HepG2 (cell line): Measurements from ENCODE around the gene ZNF575. TPM values are rescaled to one million over a fixed set of nuclear protein-coding genes. Genes with fewer than 3 reads are reported as not detected.

Experiments
- ATAC-seq: fragments of 200-7000 bp; cut with Tn5 transposase; 3 replicates; pipeline ENCODE4 v1.9.1; 2020; ENCODE audit warnings: mild to moderate bottlenecking, moderate library complexity
- BruUV-seq: library from RNA; stranded (reverse); fragments of 400-500 nt; replicated peaks from 2 replicates; lab custom pipeline; 2021; lab: Mats Ljungman, UMichigan
- CTCF ChIA-PET: fragments of 300-600 bp; formaldehyde crosslinking; extraction: SDS; loops from one replicate; lab custom pipeline; 2021; ENCODE audit warnings: low total read pairs, inconsistent platforms, low intra/inter-chr PET ratio; lab: Yijun Ruan, JAX
- POLR2A ChIA-PET: fragments of 350-600 bp; sonication (Branson Sonifier 250); formaldehyde crosslinking; loops from one replicate; lab custom pipeline; 2020; ENCODE audit warnings: antibody characterized with exemption, inconsistent platforms; lab: Yijun Ruan, JAX
- DNase-seq: peaks from one replicate; pipeline ENCODE4 v3.0.0-alpha.2; 2015; ENCODE audit warnings: low spot score
- FAIRE-seq: peaks from 3 replicates; lab custom pipeline; 2011; peaks lifted over from hg19 to GRCh38; lab: Jason Lieb, UNC
- H2AFZ ChIP-seq: one replicate; pipeline ENCODE4 v1.6.1; 2011; ENCODE audit warnings: low read length, inconsistent platforms
- H3K27ac ChIP-seq: fragments of 300-600 bp; 3 replicates; pipeline ENCODE4 v1.8.0; 2011; ENCODE audit warnings: mixed run types, mild to moderate bottlenecking, mixed read lengths, low read length, inconsistent platforms; ENCODE audit not compliant: insufficient read depth; ENCODE audit errors: extremely low read length
- H3K27me3 ChIP-seq, 2 experiments: fragments of 200-600 bp in 1 of 2; 2 replicates in 1 of 2; 3 replicates in 1 of 2; pipeline versions ENCODE4 v1.6.0 to v1.8.0; 2011; ENCODE audit warnings: low read length in 2 of 2, mild to moderate bottlenecking in 2 of 2, moderate library complexity in 2 of 2, inconsistent platforms in 1 of 2; ENCODE audit not compliant: insufficient read depth in 2 of 2, control insufficient read depth in 1 of 2
- H3K36me3 ChIP-seq, 2 experiments: fragments of 200-600 bp in 1 of 2; replicated peaks in 1 of 2; 2 replicates in 1 of 2; 3 replicates in 1 of 2; pipeline versions ENCODE4 v1.5.1 to v1.8.0; 2011; ENCODE audit warnings: low read length in 2 of 2, inconsistent platforms in 1 of 2; ENCODE audit not compliant: insufficient read depth in 2 of 2, control insufficient read depth in 1 of 2
- H3K4me1 ChIP-seq: 2 replicates; pipeline ENCODE4 v1.5.1; 2012; ENCODE audit warnings: low read length, inconsistent platforms; ENCODE audit not compliant: insufficient read depth
- H3K4me2 ChIP-seq: 2 replicates; pipeline ENCODE4 v1.6.0; 2011; ENCODE audit warnings: low read depth, low read length, inconsistent platforms
- H3K4me3 ChIP-seq, 3 experiments: fragments of 200-600 bp in 1 of 3; sonication (generic), shearing (Covaris generic) in 1 of 3; replicated peaks in 1 of 3; 2 replicates each; pipeline ENCODE4 v1.5.1; 2011 to 2016; ENCODE audit warnings: low read length in 3 of 3, inconsistent platforms in 2 of 3, low read depth in 2 of 3, mild to moderate bottlenecking in 2 of 3, control low read depth in 1 of 3, mixed read lengths in 1 of 3; ENCODE audit not compliant: insufficient read depth in 1 of 3
- H3K79me2 ChIP-seq: one replicate; pipeline ENCODE4 v1.6.1; 2011; ENCODE audit warnings: low read length, inconsistent platforms; ENCODE audit not compliant: insufficient read depth
- H3K9ac ChIP-seq: 2 replicates; pipeline ENCODE4 v1.6.0; 2011; ENCODE audit warnings: mild to moderate bottlenecking, low read depth, low read length, inconsistent platforms; ENCODE audit not compliant: insufficient read depth
- H3K9me3 ChIP-seq: 2 replicates; pipeline ENCODE4 v1.5.1; 2012; ENCODE audit warnings: mild to moderate bottlenecking, low read length
- H4K20me1 ChIP-seq: 2 replicates; pipeline ENCODE4 v1.6.0; 2011; ENCODE audit warnings: inconsistent platforms, mild to moderate bottlenecking, low read length, moderate library complexity; ENCODE audit not compliant: insufficient read depth
- ASH2L ChIP-seq: fragments of 300-600, 200-600 bp; sonication (generic); IDR thresholded peaks from 2 replicates; pipeline ENCODE4 v1.7.0; 2017; ENCODE audit warnings: low read depth, mild to moderate bottlenecking, moderate library complexity, mixed read lengths, low read length; ENCODE audit not compliant: insufficient read length
- ELF1 ChIP-seq: sonication (generic); formaldehyde crosslinking; IDR thresholded peaks from 2 replicates; pipeline ENCODE4 v1.4.0; 2020; ENCODE audit warnings: missing genetic modification reagents
- ELF4 ChIP-seq: sonication (generic); formaldehyde crosslinking; IDR thresholded peaks from 2 replicates; pipeline ENCODE4 v1.5.0; 2020; ENCODE audit warnings: missing genetic modification reagents, mild to moderate bottlenecking, moderate library complexity, borderline replicate concordance
- GPN1 ChIP-seq: sonication (generic); formaldehyde crosslinking; IDR thresholded peaks from 2 replicates; pipeline ENCODE4 v1.5.1; 2020; ENCODE audit warnings: missing genetic modification reagents, borderline replicate concordance
- HDAC2 ChIP-seq: sonication (generic); formaldehyde crosslinking; IDR thresholded peaks from 2 replicates; pipeline ENCODE4 v1.4.0; 2020; ENCODE audit warnings: missing genetic modification reagents
- HNF4G ChIP-seq, 2 experiments: sonication (generic) in 1 of 2; formaldehyde crosslinking in 1 of 2; IDR thresholded peaks; 2 replicates each; pipeline versions ENCODE4 v1.4.0 to v1.6.1; 2011 to 2020; ENCODE audit warnings: borderline replicate concordance in 2 of 2, low read depth in 2 of 2, mild to moderate bottlenecking in 2 of 2, low read length in 1 of 2, missing genetic modification reagents in 1 of 2, moderate library complexity in 1 of 2
- IKZF1 ChIP-seq: fragments of 450-650 bp; IDR thresholded peaks from 2 replicates; pipeline ENCODE4 v1.7.1; 2016
- IRF2 ChIP-seq: IDR thresholded peaks from 2 replicates; pipeline ENCODE4 v1.6.1; 2018; ENCODE audit warnings: missing genetic modification reagents, missing compliant biosample characterization
- KDM4B ChIP-seq: sonication (generic); formaldehyde crosslinking; IDR thresholded peaks from 2 replicates; pipeline ENCODE4 v1.4.0; 2020; ENCODE audit warnings: missing genetic modification reagents
- MEF2D ChIP-seq: sonication (generic); formaldehyde crosslinking; IDR thresholded peaks from 2 replicates; pipeline ENCODE4 v1.5.1; 2020; ENCODE audit warnings: mild to moderate bottlenecking, missing genetic modification reagents
- MIER3 ChIP-seq: IDR thresholded peaks from 2 replicates; pipeline ENCODE4 v1.6.1; 2016; ENCODE audit warnings: missing compliant biosample characterization, borderline replicate concordance
- MXI1 ChIP-seq: IDR thresholded peaks from 3 replicates; pipeline ENCODE4 v1.6.1; 2012; ENCODE audit warnings: low read depth, low read length, inconsistent platforms, borderline replicate concordance
- PAWR ChIP-seq: sonication (generic); formaldehyde crosslinking; IDR thresholded peaks from 2 replicates; pipeline ENCODE4 v1.4.0; 2020; ENCODE audit warnings: missing genetic modification reagents, mild to moderate bottlenecking, borderline replicate concordance
- PRMT3 ChIP-seq: sonication (generic); formaldehyde crosslinking; IDR thresholded peaks from 2 replicates; pipeline ENCODE4 v1.8.1; 2022; ENCODE audit warnings: low read depth, mild to moderate bottlenecking, moderate library complexity, missing genetic modification reagents, borderline replicate concordance
- ZNF207 ChIP-seq: fragments of 450-650 bp; IDR thresholded peaks from 2 replicates; pipeline ENCODE4 v1.6.1; 2016; ENCODE audit warnings: antibody characterized with exemption, borderline replicate concordance
- ZNF562 ChIP-seq: sonication (generic); formaldehyde crosslinking; IDR thresholded peaks from 2 replicates; pipeline ENCODE4 v1.8.0; 2022; ENCODE audit warnings: missing genetic modification reagents, borderline replicate concordance
- WGBS: methylation state at CpG from one replicate; pipeline ENCODE4 v1.1.6; 2017; ENCODE audit warnings: low lambda C conversion rate; 5-methylcytosine and 5-hydroxymethylcytosine counted together
- in situ Hi-C: cut with HindIII; loops from 2 replicates; pipeline ENCODE4 v1.10.0; 2017; ENCODE audit warnings: low pct_unique_long_range_greater_than_20kb; ENCODE audit not compliant: extremely low pct_ligation_motif_present
- intact Hi-C: fragments of 100-400 bp; cut with micrococcal nuclease; formaldehyde crosslinking; loops from one replicate; pipeline ENCODE4 v1.10.0; 2022; ENCODE audit not compliant: unreplicated experiment
- polyA plus RNA-seq, 8 experiments: library from polyadenylated mRNA; depleted of rRNA in 3 of 8; stranded (reverse) in 7 of 8; unstranded in 1 of 8; fragments of >200 nt; fragmentation: Illumina TruSeq in 4 of 8; extraction: Trizol in 4 of 8; gene quantifications; 2 replicates each; pipeline versions ENCODE4 v1.2.1 to v1.2.3, GENCODE V29; 2011 to 2016; ENCODE audit warnings: low read depth in 4 of 8, missing spikeins in 1 of 8, mixed read lengths in 1 of 8; ENCODE audit not compliant: insufficient read depth in 1 of 8
- total RNA-seq, 5 experiments: library from RNA; depleted of rRNA; stranded (reverse); fragments of >200 nt; fragmentation: Illumina TruSeq; extraction: Trizol; gene quantifications; 2 replicates each; pipeline ENCODE4 v1.2.3, GENCODE V29; 2016; ENCODE audit warnings: low read depth in 1 of 5
- TF ChIP-seq, protein P1 (sequence below): sonication (generic); formaldehyde crosslinking; IDR thresholded peaks from 2 replicates; pipeline ENCODE4 v1.4.0; 2020; ENCODE audit warnings: mild to moderate bottlenecking, missing genetic modification reagents

Gene ZNF575
- total and polyA plus RNA-seq, 2 of the 13 experiments (the other 11 are each of a cell fraction or from before 2014, with no cell fraction given), result 0.17 to 0.27 TPM

GRCh38 chr19:43524922-43525835 lies 7.8 kb upstream of the ZNF575 start (continued):
- peak; percentile 90 for TF ChIP-seq HNF4G (IDR thresholded peaks at IDR 0.05; ENCODE audit: borderline replicate concordance, low read depth, low read length)
- TF ChIP-seq HNF4G (CRISPR knock-in tag; IDR thresholded peaks at IDR 0.05; ENCODE audit: borderline replicate concordance, low read depth), result 0 out of 2 replicates have a peak, but pooled peaks have one; percentile 55
- TF ChIP-seq MEF2D (CRISPR knock-in tag), result no peak
- peak; percentile 77 for TF ChIP-seq ELF1
- no peak for TF ChIP-seq ZNF207
- peak; percentile 22; the same call in 1 of the 2 replicates for TF ChIP-seq KDM4B (CRISPR knock-in tag)
- TF ChIP-seq IRF2 (CRISPR knock-in tag), result peak; percentile 58; the same call in 1 of the 2 replicates

GRCh38 chr19:43525836-43526771 lies 6.9 kb upstream of the ZNF575 start:
- H3K79me2 ChIP-seq, result peaks cover 13% of the 10 kb centered on the region
- ATAC-seq (peak; percentile 79), DNase-seq (no peak), FAIRE-seq (no peak)
- no peaks in the 10 kb centered on the region for H4K20me1 ChIP-seq
- no peaks in the 10 kb centered on the region for H3K9me3 ChIP-seq
- under 1% methylated on average over 15 of the region's 26 CpGs for WGBS
- H3K4me1 ChIP-seq, result peaks cover 11% of the 10 kb centered on the region
- H2AFZ ChIP-seq, result peak overlapping the region; percentile 70
- ChIA-PET CTCF (no interaction called here), POLR2A (interaction anchor here (1.0 to 1.4 kb wide), 3 partner anchors 62 to 87 kb away, joined by 3 to 7 read pairs (median 3); no protein-coding TSS in a partner anchor)
- in situ Hi-C loops (no loop called here), intact Hi-C loops (loop anchor here (10.0 kb wide), 1 partner anchor 69 kb away; the partner anchor contains the start of genes IRGQ and ZNF576)
- no TSS peak for BruUV-seq
- peak overlapping the region; percentile 65 for H3K27ac ChIP-seq
- H3K4me2 ChIP-seq, result peak overlapping the region; percentile 88
- peak overlapping the region; percentile 83 to 87 (median 85) for H3K4me3 ChIP-seq
- peak overlapping the region; percentile 73 for H3K9ac ChIP-seq
- H3K36me3 ChIP-seq, result no peaks in the 10 kb centered on the region
- no peaks in the 10 kb centered on the region; a peak in 1 of 5 replicates for H3K27me3 ChIP-seq
- TF ChIP-seq ASH2L (peak; percentile 7), MXI1 (0 out of 3 replicates have a peak, but pooled peaks have one; percentile 12), HDAC2 (CRISPR knock-in tag) (no peak), GPN1 (no peak), PAWR (0 out of 2 replicates have a peak, but pooled peaks have one; percentile 63), MIER3 (no peak), IKZF1 (no peak), ELF4 (CRISPR knock-in tag) (no peak), PRMT3 (CRISPR knock-in tag) (no peak), ZNF562 (CRISPR knock-in tag) (no peak)
- TF ChIP-seq, protein P1, sequence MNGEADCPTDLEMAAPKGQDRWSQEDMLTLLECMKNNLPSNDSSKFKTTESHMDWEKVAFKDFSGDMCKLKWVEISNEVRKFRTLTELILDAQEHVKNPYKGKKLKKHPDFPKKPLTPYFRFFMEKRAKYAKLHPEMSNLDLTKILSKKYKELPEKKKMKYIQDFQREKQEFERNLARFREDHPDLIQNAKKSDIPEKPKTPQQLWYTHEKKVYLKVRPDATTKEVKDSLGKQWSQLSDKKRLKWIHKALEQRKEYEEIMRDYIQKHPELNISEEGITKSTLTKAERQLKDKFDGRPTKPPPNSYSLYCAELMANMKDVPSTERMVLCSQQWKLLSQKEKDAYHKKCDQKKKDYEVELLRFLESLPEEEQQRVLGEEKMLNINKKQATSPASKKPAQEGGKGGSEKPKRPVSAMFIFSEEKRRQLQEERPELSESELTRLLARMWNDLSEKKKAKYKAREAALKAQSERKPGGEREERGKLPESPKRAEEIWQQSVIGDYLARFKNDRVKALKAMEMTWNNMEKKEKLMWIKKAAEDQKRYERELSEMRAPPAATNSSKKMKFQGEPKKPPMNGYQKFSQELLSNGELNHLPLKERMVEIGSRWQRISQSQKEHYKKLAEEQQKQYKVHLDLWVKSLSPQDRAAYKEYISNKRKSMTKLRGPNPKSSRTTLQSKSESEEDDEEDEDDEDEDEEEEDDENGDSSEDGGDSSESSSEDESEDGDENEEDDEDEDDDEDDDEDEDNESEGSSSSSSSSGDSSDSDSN (CRISPR knock-in tag), result peak; percentile 46; the same call in 1 of the 2 replicates
